HG02885 (cell line): Measurements from ENCODE around the gene SRRM2.
A peak's percentile ranks its signal among the peaks of the same experiment; 100 is the strongest.

ENCODE experiments used
- ATAC-seq: cut with Tn5 transposase; IDR thresholded peaks from one replicate; pipeline ENCODE4 v1.9.1; 2021; ENCODE audit warnings: mild to moderate bottlenecking; ENCODE audit not compliant: unreplicated experiment, poor library complexity

The SRRM2 gene

GRCh38 chr16:2752035-2752849, at the start of gene SRRM2:
SRRM2 (plus strand) TSS chr16:2752638; CDS start chr16:2756365, 3,727 bp downstream.
- peak; percentile 81 for ATAC-seq

GRCh38 chr16:2702871-2703745, 49.3 kb upstream of the SRRM2 start:
- no peak for ATAC-seq

GRCh38 chr16:2704166-2704982, 48.1 kb upstream of the SRRM2 start:
- ATAC-seq = no peak

- no peak for ATAC-seq
Measured at GRCh38 chr16:2704983-2705275, 47.5 kb upstream of the SRRM2 start.

- ATAC-seq = no peak
Measured at GRCh38 chr16:2705351-2705750, 47.1 kb upstream of the SRRM2 start.

GRCh38 chr16:2706085-2706484, 46.4 kb upstream of the SRRM2 start:
- ATAC-seq = no peak

- no peak for ATAC-seq
Measured at GRCh38 chr16:2706611-2707311, 45.7 kb upstream of the SRRM2 start.

GRCh38 chr16:2707368-2708289, 44.8 kb upstream of the SRRM2 start:
- no peak for ATAC-seq

- ATAC-seq = no peak
Measured at GRCh38 chr16:2708290-2708639, 44.2 kb upstream of the SRRM2 start.

GRCh38 chr16:2708955-2709587, 43.4 kb upstream of the SRRM2 start:
- no peak for ATAC-seq

GRCh38 chr16:2709588-2709984, 42.9 kb upstream of the SRRM2 start:
- ATAC-seq = no peak

GRCh38 chr16:2710021-2710710, 42.3 kb upstream of the SRRM2 start:
- no peak for ATAC-seq

GRCh38 chr16:2710711-2711231, 41.7 kb upstream of the SRRM2 start:
- no peak for ATAC-seq

GRCh38 chr16:2711370-2712062, 40.9 kb upstream of the SRRM2 start:
- ATAC-seq = no peak

- ATAC-seq = no peak
Measured at GRCh38 chr16:2712063-2712441, 40.4 kb upstream of the SRRM2 start.

GRCh38 chr16:2712546-2712945, 39.9 kb upstream of the SRRM2 start:
- no peak for ATAC-seq

GRCh38 chr16:2713523-2713922, 38.9 kb upstream of the SRRM2 start:
- no peak for ATAC-seq
